ENCODE results near the gene GNAI3.

Gene GNAI3

GRCh38 chr1:109603229-109603628, 54.8 kb downstream of the GNAI3 start:
- no peak for DNase-seq

GRCh38 chr1:109605381-109605780, 57.0 kb downstream of the GNAI3 start:
- DNase-seq: no peak

- DNase-seq: no peak
These were observed 61.5 kb downstream of the GNAI3 start for GRCh38 chr1:109609881-109610280.

GRCh38 chr1:109610609-109611307, 62.3 kb downstream of the GNAI3 start:
- DNase-seq: no peak

GRCh38 chr1:109611308-109611990, 63.0 kb downstream of the GNAI3 start:
- DNase-seq: no peak

GRCh38 chr1:109613361-109614147, 65.1 kb downstream of the GNAI3 start:
- no peak for DNase-seq

- DNase-seq: no peak
These were observed 67.5 kb downstream of the GNAI3 start for GRCh38 chr1:109615879-109616278.

- no peak for DNase-seq
These were observed 68.0 kb downstream of the GNAI3 start for GRCh38 chr1:109616391-109616790.

- DNase-seq: no peak
These were observed 68.9 kb downstream of the GNAI3 start for GRCh38 chr1:109617291-109617801.

- no peak for DNase-seq
These were observed 70.5 kb downstream of the GNAI3 start for GRCh38 chr1:109618661-109619575.

- peak; percentile 83 to 87 for DNase-seq
These were observed 71.4 kb downstream of the GNAI3 start, which contains the start of the genes AMPD2 and GNAT2 for GRCh38 chr1:109619576-109620400. Gene AMPD2 (plus strand): TSS chr1:109619837. CDS start chr1:109621176, 1,339 bp downstream. Gene GNAT2 (minus strand): TSS chr1:109619616. CDS start chr1:109612870, 6,746 bp downstream.

- DNase-seq: no peak
These were observed 72.0 kb downstream of the GNAI3 start for GRCh38 chr1:109620401-109620791.

- DNase-seq: peak; percentile 97 to 98
These were observed 72.4 kb downstream of the GNAI3 start for GRCh38 chr1:109620841-109621286.

- no peak for DNase-seq
These were observed 73.1 kb downstream of the GNAI3 start for GRCh38 chr1:109621379-109622136.

GRCh38 chr1:109622137-109622892, 73.9 kb downstream of the GNAI3 start:
- DNase-seq: no peak

GRCh38 chr1:109622895-109623294, 74.5 kb downstream of the GNAI3 start:
- DNase-seq: no peak

- no peak for DNase-seq
These were observed 75.3 kb downstream of the GNAI3 start for GRCh38 chr1:109623601-109624161.

GRCh38 chr1:109624201-109625010, 76.0 kb downstream of the GNAI3 start:
- no peak for DNase-seq
